UCSD-AML1 (cell line): Measurements from ENCODE around the gene TBC1D20.
A peak's percentile ranks its signal among the peaks of the same experiment; 100 is the strongest.
"Not testable (repeated sequence)": the region's sequence is repeated elsewhere in the genome, so short reads cannot be mapped to it uniquely, and the experiment has no call there.

Source experiments
- DNase-seq: peaks from one replicate; lab custom pipeline; 2025; ENCODE audit not compliant: unreplicated experiment; lab: John Stamatoyannopoulos, UW

The TBC1D20 gene

GRCh38 chr20:475463-476357 lies 13.4 kb upstream of the TBC1D20 start:
- no peak for DNase-seq

- DNase-seq: no peak
Measured at GRCh38 chr20:474581-474980, 12.2 kb upstream of the TBC1D20 start.

GRCh38 chr20:472889-473292 lies 10.6 kb upstream of the TBC1D20 start:
- DNase-seq: no peak

- DNase-seq: no peak
Measured at GRCh38 chr20:472137-472846, 10.0 kb upstream of the TBC1D20 start.

DNA sequence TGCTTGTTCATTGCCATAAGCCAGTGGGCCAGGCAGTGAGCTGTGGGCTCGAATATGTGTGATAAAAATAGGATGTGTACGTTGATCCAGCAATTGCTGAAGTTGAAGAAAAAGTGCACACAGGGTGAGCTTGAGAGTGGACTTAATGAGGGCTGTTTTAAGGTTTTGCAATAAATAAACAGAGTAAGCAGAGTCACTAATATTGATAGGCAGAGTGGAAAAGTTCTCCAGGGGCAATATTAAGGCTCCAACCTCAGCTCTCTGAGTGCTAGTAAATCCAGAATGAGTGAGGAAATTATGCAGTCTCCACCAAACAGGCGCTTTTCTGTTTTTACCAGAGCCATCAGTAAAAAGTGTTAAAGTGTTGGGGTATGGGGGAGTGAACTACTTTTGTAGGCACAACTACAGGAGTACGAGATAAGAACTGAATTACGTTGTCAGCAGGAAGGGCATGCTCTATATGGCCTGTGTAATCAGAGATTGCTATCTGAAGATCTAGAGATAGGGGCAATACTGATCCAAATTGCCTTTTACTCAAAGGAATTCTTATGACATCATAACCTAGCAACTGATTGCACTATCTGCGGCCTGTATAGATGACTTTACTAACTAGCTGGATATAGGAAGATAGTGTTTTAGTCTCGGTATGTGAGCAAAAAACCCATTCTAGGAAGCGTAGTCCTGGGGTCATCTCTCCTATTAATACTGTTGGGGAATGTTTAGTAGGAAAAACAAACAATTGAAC lies 7.6 kb upstream of the TBC1D20 start:
- no peak for DNase-seq

- no peak for DNase-seq
Measured at GRCh38 chr20:467755-468154, 5.4 kb upstream of the TBC1D20 start.

DNA sequence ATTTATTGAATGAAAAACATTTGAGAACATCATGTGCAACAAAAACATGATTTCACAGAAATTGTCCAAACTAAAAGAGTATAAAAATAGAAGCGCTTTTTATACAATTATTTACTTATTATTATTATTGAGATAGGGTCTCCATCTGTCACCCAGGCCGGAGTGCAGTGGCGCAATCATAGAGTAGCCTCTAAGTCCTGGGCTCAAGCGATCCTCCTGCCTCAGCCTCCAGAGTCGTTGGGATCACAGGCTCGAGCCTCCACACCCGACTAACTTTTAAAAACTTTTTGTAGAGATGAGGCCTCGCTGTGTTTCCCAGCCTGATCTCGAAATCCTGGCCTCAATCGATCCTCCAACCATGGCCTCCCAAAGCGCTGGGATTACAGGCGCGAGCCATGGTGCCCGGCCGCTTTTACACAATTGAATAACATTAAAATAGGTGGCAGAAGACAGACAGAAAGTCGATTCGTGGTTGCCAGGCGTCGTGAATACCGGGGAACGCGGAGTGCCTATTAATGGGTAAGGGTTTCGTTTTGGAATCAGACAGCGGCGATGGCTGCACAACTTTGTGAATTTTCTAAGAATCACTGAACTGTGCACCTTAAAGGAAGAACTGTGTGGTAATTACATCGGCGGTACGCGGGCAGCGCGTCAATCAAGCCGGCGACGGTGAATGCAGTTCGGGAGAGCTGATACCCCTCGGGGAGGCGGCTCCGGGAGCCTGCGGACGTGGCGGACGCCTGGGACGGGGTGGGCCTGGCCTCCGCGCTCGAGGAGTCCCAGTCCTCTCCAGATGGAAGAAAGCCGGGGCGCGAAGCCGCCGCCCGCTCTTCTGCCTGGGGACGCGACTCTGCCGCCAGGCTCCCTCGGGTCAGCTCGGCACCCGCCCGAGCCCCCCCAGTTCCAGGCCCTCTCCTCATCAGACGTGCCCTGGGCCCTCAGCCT lies 807 bp downstream of the TBC1D20 start:
- peak; percentile 64 for DNase-seq

- DNase-seq: no peak
Measured at GRCh38 chr20:460707-461106, 1.6 kb downstream of the TBC1D20 start.

GRCh38 chr20:460180-460579 lies 2.2 kb downstream of the TBC1D20 start:
- DNase-seq: no peak

DNA sequence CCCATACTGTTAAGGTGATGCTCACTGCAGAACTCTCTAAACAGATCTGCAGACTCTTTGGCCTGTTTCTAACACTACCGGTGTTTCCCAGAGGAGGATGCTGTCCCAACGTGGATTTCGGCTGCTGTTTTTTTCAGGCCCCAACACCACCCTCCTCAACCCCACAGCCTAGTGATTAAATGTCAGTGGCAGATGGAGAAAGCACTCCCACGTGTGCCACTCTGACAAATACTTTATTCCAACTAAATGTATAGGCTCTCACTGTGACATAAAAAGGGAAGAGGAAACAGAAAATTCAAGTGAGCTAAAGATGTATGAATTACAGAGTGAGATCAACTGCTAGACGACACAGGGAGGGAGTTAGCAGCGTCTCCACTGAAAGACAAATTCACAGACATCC lies 3.6 kb downstream of the TBC1D20 start:
- no peak for DNase-seq

DNA sequence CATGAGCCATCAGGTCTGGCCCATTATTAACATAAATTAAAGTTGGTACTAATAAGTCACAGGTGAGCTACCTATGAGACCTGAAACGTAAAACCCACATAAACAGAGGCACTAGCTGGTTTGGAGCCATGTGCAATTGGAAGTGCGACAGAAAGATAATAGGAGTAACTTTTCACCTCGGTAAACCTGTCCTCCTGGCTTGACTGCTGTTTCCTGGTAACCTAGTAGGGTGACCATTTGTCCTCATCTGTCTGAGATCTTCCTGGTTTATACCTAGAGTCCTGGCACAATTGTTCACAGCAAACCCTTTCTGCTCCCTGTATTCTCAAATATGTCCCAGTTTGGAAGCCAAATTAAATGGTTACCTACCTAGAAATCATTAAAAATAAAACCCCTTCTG lies 7.4 kb downstream of the TBC1D20 start:
- DNase-seq: no peak

- DNase-seq: not testable (repeated sequence)
Measured at GRCh38 chr20:452021-452420, 10.3 kb downstream of the TBC1D20 start.

- DNase-seq: no peak
Measured at GRCh38 chr20:445514-446336, 16.6 kb downstream of the TBC1D20 start.

- DNase-seq: no peak
Measured at GRCh38 chr20:444862-445426, 17.4 kb downstream of the TBC1D20 start.

GRCh38 chr20:444117-444516 lies 18.2 kb downstream of the TBC1D20 start:
- no peak for DNase-seq

DNA sequence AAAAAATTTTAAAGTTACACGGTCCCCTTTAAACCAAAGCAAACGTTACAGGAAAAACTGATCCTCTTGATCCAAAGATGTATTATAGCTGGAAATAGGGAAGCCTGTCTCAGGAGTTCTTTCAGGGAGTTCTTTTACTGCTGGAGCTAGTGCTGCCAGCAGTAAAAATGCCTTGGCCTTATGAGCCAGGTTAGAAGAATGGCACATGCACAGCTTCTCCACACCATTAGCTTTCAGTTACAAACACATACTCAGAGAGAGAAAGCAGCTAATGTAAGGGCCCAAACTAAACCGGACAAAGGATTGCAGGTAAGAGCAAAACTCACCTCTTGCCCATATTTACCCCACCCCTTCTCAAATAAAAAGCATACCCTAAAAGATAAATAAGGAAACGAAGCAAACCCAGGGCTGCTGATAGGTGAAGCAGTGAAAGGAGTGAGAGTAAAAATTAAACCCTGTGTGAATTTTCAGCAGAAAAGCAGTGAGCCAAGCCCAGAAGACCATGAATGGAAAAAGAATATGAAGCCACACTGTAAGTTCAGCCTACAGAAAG lies 19.0 kb downstream of the TBC1D20 start:
- no peak for DNase-seq

DNA sequence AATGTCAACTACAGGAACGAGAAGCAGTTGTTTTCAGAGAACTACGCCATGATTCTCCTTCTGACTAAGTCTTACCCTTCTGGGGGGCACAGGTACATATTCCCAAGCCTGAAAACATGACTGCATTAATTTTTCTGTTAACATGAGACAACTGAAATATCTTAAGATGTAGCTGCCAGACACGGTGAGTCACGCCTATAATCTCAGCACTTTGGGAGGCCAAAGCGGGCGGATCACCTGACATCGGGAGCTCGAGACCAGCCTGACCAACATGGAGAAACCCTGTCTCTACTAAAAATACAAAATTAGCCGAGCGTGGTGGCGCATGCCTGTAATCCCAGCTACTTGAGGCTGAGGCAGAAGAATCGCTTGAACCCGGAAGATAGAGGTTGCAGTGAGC lies 21.7 kb downstream of the TBC1D20 start:
- no peak for DNase-seq

DNA sequence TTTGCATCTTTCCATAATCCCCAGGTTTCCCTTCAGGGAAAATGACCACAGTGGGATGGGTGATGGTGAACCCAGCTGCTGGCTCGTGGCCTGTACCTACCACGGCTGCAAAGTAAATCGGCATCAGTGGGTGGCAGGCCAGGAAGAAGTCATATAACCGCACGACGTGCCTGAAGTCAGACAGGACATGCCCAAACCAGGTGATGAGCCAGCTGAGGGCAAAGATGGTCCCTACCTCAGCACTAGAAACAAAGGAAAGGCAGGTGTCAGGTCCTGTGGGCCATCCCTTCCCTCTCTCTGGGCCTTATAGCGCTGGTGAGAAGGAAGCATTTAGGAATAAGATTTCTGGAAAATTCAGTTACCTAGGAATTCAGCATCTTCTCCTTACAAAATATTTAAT lies 22.2 kb downstream of the TBC1D20 start:
- no peak for DNase-seq
